ENCODE results near the gene SRP54. TPM values are rescaled to one million over a fixed set of nuclear protein-coding genes. Genes with fewer than 3 reads are reported as not detected.
A peak's percentile ranks its signal among the peaks of the same experiment; 100 is the strongest.

The SRP54 gene
- total and polyA plus RNA-seq, 9 donors: 38.0 to 49.9 (median 43.7) TPM

- no peaks in the 10 kb centered on the region for H3K36me3 ChIP-seq (ENCODE audit: control insufficient read depth, insufficient read depth, low read length)
- no peak for DNase-seq
- H3K9me3 ChIP-seq (replicated peaks; ENCODE audit: control insufficient read depth, low read depth, low read length): no peaks in the 10 kb centered on the region
- no CpG with 5 or more reads among the region's 2 CpGs for WGBS (ENCODE audit: insufficient coverage)
- no peaks in the 10 kb centered on the region for H3K27me3 ChIP-seq (ENCODE audit: control insufficient read depth, insufficient read depth, low read length)
- H3K4me3 ChIP-seq (ENCODE audit: low read length): no peak overlapping the region
- no peak overlapping the region for H3K27ac ChIP-seq (ENCODE audit: low read length)
- H3K4me1 ChIP-seq (ENCODE audit: control insufficient read depth, insufficient read depth, low read length): peaks cover 6% of the 10 kb centered on the region
Measured at GRCh38 chr14:35043046-35043445, 60.3 kb downstream of the SRP54 start.

GRCh38 chr14:35044939-35045797 is 62.4 kb downstream of the SRP54 start:
- peak overlapping the region; percentile 99 for H3K27ac ChIP-seq (ENCODE audit: low read length)
- H3K36me3 ChIP-seq (ENCODE audit: control insufficient read depth, insufficient read depth, low read length): peaks cover 3% of the 10 kb centered on the region
- 20% methylated on average over 1 of the region's 8 CpGs for WGBS (ENCODE audit: insufficient coverage)
- peaks cover 6% of the 10 kb centered on the region for H3K4me1 ChIP-seq (ENCODE audit: control insufficient read depth, insufficient read depth, low read length)
- H3K27me3 ChIP-seq (ENCODE audit: control insufficient read depth, insufficient read depth, low read length): no peaks in the 10 kb centered on the region
- DNase-seq: peak; percentile 69
- H3K4me3 ChIP-seq (ENCODE audit: low read length): peak overlapping the region; percentile 79
- H3K9me3 ChIP-seq (replicated peaks; ENCODE audit: control insufficient read depth, low read depth, low read length): no peaks in the 10 kb centered on the region

- Histone ChIP-seq H3K9me3 (replicated peaks; ENCODE audit: control insufficient read depth, low read depth, low read length) (no peaks in the 10 kb centered on the region), H3K36me3 (ENCODE audit: control insufficient read depth, insufficient read depth, low read length) (peaks cover 3% of the 10 kb centered on the region), H3K4me1 (ENCODE audit: control insufficient read depth, insufficient read depth, low read length) (peaks cover 6% of the 10 kb centered on the region), H3K27me3 (ENCODE audit: control insufficient read depth, insufficient read depth, low read length) (no peaks in the 10 kb centered on the region), H3K4me3 (ENCODE audit: low read length) (peak overlapping the region; percentile 79), H3K27ac (ENCODE audit: low read length) (peak overlapping the region; percentile 99)
- DNase-seq: no peak
- WGBS (ENCODE audit: insufficient coverage): 0% methylated on average over 6 of the region's 6 CpGs
Measured at GRCh38 chr14:35045798-35046047, 62.9 kb downstream of the SRP54 start.

- peaks cover 6% of the 10 kb centered on the region for H3K4me1 ChIP-seq (ENCODE audit: control insufficient read depth, insufficient read depth, low read length)
- WGBS (ENCODE audit: insufficient coverage): 0% methylated on average over 77 of the region's 77 CpGs
Measured at GRCh38 chr14:35046048-35046750, 63.4 kb downstream of the SRP54 start, which contains the start of gene FAM177A1. Gene FAM177A1, plus strand, starts transcription at chr14:35046272. Its CDS starts 192 bp downstream, at chr14:35046464.

GRCh38 chr14:35046751-35047536 is 64.2 kb downstream of the SRP54 start:
- Histone ChIP-seq H3K36me3 (ENCODE audit: control insufficient read depth, insufficient read depth, low read length) (peaks cover 3% of the 10 kb centered on the region), H3K4me1 (ENCODE audit: control insufficient read depth, insufficient read depth, low read length) (peaks cover 6% of the 10 kb centered on the region), H3K27me3 (ENCODE audit: control insufficient read depth, insufficient read depth, low read length) (no peaks in the 10 kb centered on the region), H3K9me3 (replicated peaks; ENCODE audit: control insufficient read depth, low read depth, low read length) (no peaks in the 10 kb centered on the region), H3K27ac (ENCODE audit: low read length) (peak overlapping the region; percentile 96), H3K4me3 (ENCODE audit: low read length) (peak overlapping the region; percentile 79)
- DNase-seq: no peak
- 51% methylated on average over 9 of the region's 23 CpGs for WGBS (ENCODE audit: insufficient coverage)

More at GRCh38 chr14:35046048-35046750, 63.4 kb downstream of the SRP54 start, which contains the start of gene FAM177A1:
- no peaks in the 10 kb centered on the region for H3K9me3 ChIP-seq (replicated peaks; ENCODE audit: control insufficient read depth, low read depth, low read length)
- peaks cover 3% of the 10 kb centered on the region for H3K36me3 ChIP-seq (ENCODE audit: control insufficient read depth, insufficient read depth, low read length)
- H3K4me3 ChIP-seq (ENCODE audit: low read length): peak within 1 kb of the TSS; percentile 79
- H3K27me3 ChIP-seq (ENCODE audit: control insufficient read depth, insufficient read depth, low read length): no peaks in the 10 kb centered on the region
- H3K27ac ChIP-seq (ENCODE audit: low read length): peak within 1 kb of the TSS; percentile 99
- DNase-seq: peak; percentile 97

- no CpG with 5 or more reads among the region's 4 CpGs for WGBS (ENCODE audit: insufficient coverage)
- Histone ChIP-seq H3K4me1 (ENCODE audit: control insufficient read depth, insufficient read depth, low read length) (peaks cover 6% of the 10 kb centered on the region), H3K36me3 (ENCODE audit: control insufficient read depth, insufficient read depth, low read length) (peaks cover 3% of the 10 kb centered on the region), H3K9me3 (replicated peaks; ENCODE audit: control insufficient read depth, low read depth, low read length) (no peaks in the 10 kb centered on the region), H3K27me3 (ENCODE audit: control insufficient read depth, insufficient read depth, low read length) (no peaks in the 10 kb centered on the region), H3K4me3 (ENCODE audit: low read length) (no peak overlapping the region), H3K27ac (ENCODE audit: low read length) (no peak overlapping the region)
- DNase-seq: no peak
Measured at GRCh38 chr14:35047976-35048513, 65.3 kb downstream of the SRP54 start.

GRCh38 chr14:35050652-35051051 is 67.9 kb downstream of the SRP54 start:
- H3K4me1 ChIP-seq (ENCODE audit: control insufficient read depth, insufficient read depth, low read length): peaks cover 6% of the 10 kb centered on the region

GRCh38 chr14:35051796-35052195 is 69.0 kb downstream of the SRP54 start:
- H3K4me3 ChIP-seq (ENCODE audit: low read length): no peak overlapping the region
- peaks cover 4% of the 10 kb centered on the region for H3K4me1 ChIP-seq (ENCODE audit: control insufficient read depth, insufficient read depth, low read length)
- peaks cover 3% of the 10 kb centered on the region for H3K36me3 ChIP-seq (ENCODE audit: control insufficient read depth, insufficient read depth, low read length)
- H3K9me3 ChIP-seq (replicated peaks; ENCODE audit: control insufficient read depth, low read depth, low read length): no peaks in the 10 kb centered on the region
- no CpG with 5 or more reads among the region's 1 CpG for WGBS (ENCODE audit: insufficient coverage)
- DNase-seq: no peak
- no peaks in the 10 kb centered on the region for H3K27me3 ChIP-seq (ENCODE audit: control insufficient read depth, insufficient read depth, low read length)
- H3K27ac ChIP-seq (ENCODE audit: low read length): no peak overlapping the region

More at GRCh38 chr14:35050652-35051051, 67.9 kb downstream of the SRP54 start:
- no peak for DNase-seq
- no peak overlapping the region for H3K4me3 ChIP-seq (ENCODE audit: low read length)
- 0% methylated on average over 1 of the region's 1 CpG for WGBS (ENCODE audit: insufficient coverage)
- no peaks in the 10 kb centered on the region for H3K9me3 ChIP-seq (replicated peaks; ENCODE audit: control insufficient read depth, low read depth, low read length)
- no peak overlapping the region for H3K27ac ChIP-seq (ENCODE audit: low read length)
- H3K36me3 ChIP-seq (ENCODE audit: control insufficient read depth, insufficient read depth, low read length): peaks cover 3% of the 10 kb centered on the region
- H3K27me3 ChIP-seq (ENCODE audit: control insufficient read depth, insufficient read depth, low read length): no peaks in the 10 kb centered on the region

- Histone ChIP-seq H3K27ac (ENCODE audit: low read length) (no peak overlapping the region), H3K4me3 (ENCODE audit: low read length) (no peak overlapping the region), H3K4me1 (ENCODE audit: control insufficient read depth, insufficient read depth, low read length) (no peaks in the 10 kb centered on the region), H3K9me3 (replicated peaks; ENCODE audit: control insufficient read depth, low read depth, low read length) (no peaks in the 10 kb centered on the region), H3K27me3 (ENCODE audit: control insufficient read depth, insufficient read depth, low read length) (no peaks in the 10 kb centered on the region), H3K36me3 (ENCODE audit: control insufficient read depth, insufficient read depth, low read length) (peaks cover 3% of the 10 kb centered on the region)
- 90% methylated on average over 2 of the region's 2 CpGs for WGBS (ENCODE audit: insufficient coverage)
- DNase-seq: no peak
Measured at GRCh38 chr14:35052637-35053036, 69.8 kb downstream of the SRP54 start.
